Measurements from ENCODE around the gene TBC1D14.
"Not testable (repeated sequence)": the region's sequence is repeated elsewhere in the genome, so short reads cannot be mapped to it uniquely, and the experiment has no call there.

TBC1D14 gene

GRCh38 chr4:6972911-6973310 lies 63.3 kb downstream of the TBC1D14 start:
- no peak for DNase-seq (ENCODE audit: low read depth)

- DNase-seq (ENCODE audit: low read depth), result peak; percentile 71
Measured at GRCh38 chr4:6974138-6974848, 64.7 kb downstream of the TBC1D14 start.

GRCh38 chr4:6977846-6978245 lies 68.2 kb downstream of the TBC1D14 start:
- DNase-seq (ENCODE audit: low read depth), result not testable (repeated sequence)

GRCh38 chr4:6983544-6984142 lies 74.0 kb downstream of the TBC1D14 start:
- DNase-seq (ENCODE audit: low read depth), result no peak

- DNase-seq (ENCODE audit: low read depth), result no peak
Measured at GRCh38 chr4:6984612-6985425, 75.2 kb downstream of the TBC1D14 start.

- DNase-seq (ENCODE audit: low read depth), result no peak
Measured at GRCh38 chr4:6986072-6986780, 76.6 kb downstream of the TBC1D14 start.

GRCh38 chr4:6986781-6987587 lies 77.4 kb downstream of the TBC1D14 start:
- DNase-seq (ENCODE audit: low read depth), result peak; percentile 85

GRCh38 chr4:6987588-6987961 lies 77.9 kb downstream of the TBC1D14 start:
- DNase-seq (ENCODE audit: low read depth), result no peak

- no peak for DNase-seq (ENCODE audit: low read depth)
Measured at GRCh38 chr4:6988016-6988715, 78.5 kb downstream of the TBC1D14 start.

- no peak for DNase-seq (ENCODE audit: low read depth)
Measured at GRCh38 chr4:6989331-6989923, 79.8 kb downstream of the TBC1D14 start.

GRCh38 chr4:6990661-6991060 lies 81.0 kb downstream of the TBC1D14 start:
- DNase-seq (ENCODE audit: low read depth), result no peak

GRCh38 chr4:6991249-6991648 lies 81.6 kb downstream of the TBC1D14 start:
- no peak for DNase-seq (ENCODE audit: low read depth)

- no peak for DNase-seq (ENCODE audit: low read depth)
Measured at GRCh38 chr4:6991771-6992557, 82.3 kb downstream of the TBC1D14 start.

GRCh38 chr4:6992728-6993677 lies 83.4 kb downstream of the TBC1D14 start:
- DNase-seq (ENCODE audit: low read depth), result no peak

- DNase-seq (ENCODE audit: low read depth), result no peak
Measured at GRCh38 chr4:6996481-6996880, 86.9 kb downstream of the TBC1D14 start.

- DNase-seq (ENCODE audit: low read depth), result no peak
Measured at GRCh38 chr4:6999172-7000086, 89.8 kb downstream of the TBC1D14 start.

GRCh38 chr4:7000421-7001176 lies 91.0 kb downstream of the TBC1D14 start:
- no peak for DNase-seq (ENCODE audit: low read depth)
